Measurements from ENCODE around the gene ERBB2. TPM values are rescaled to one million over a fixed set of nuclear protein-coding genes. Genes with fewer than 3 reads are reported as not detected.

Gene ERBB2
- total RNA-seq, 2 experiments from 2014 or later, result 3.5 to 4.7 TPM

Small RNA genes within 50 kb of the gene (microRNA-seq; reads per million reads assigned to microRNA genes)
- gene MIR4728, result not detected

Other genes with a start within 250 kb of the ERBB2 start
- 10 to 100 TPM; 53.2 to 73.0 TPM for gene MED1, start 248.8 kb upstream of the ERBB2 start, total RNA-seq
- 10 to 100 TPM; 84.4 to 97.3 TPM for gene CDK12, start 238.6 kb upstream of the ERBB2 start, total RNA-seq
- gene NEUROD2, start 92.1 kb upstream of the ERBB2 start, total RNA-seq, result not detected
- gene PPP1R1B, start 73.1 kb upstream of the ERBB2 start, total RNA-seq, result not detected
- gene STARD3, start 62.9 kb upstream of the ERBB2 start, total RNA-seq, result 10 to 100 TPM; 70.5 to 75.7 TPM
- gene TCAP, start 34.7 kb upstream of the ERBB2 start, total RNA-seq, result 1 to 10 TPM; 1.1 to 1.3 TPM
- gene PNMT, start 31.6 kb upstream of the ERBB2 start, total RNA-seq, result not detected
- gene PGAP3, start 12.0 kb upstream of the ERBB2 start, total RNA-seq, result 10 to 100 TPM; 10.5 to 13.8 TPM
- 10 to 100 TPM; 45.9 to 46.8 TPM for gene MIEN1, start 30.5 kb downstream of the ERBB2 start, total RNA-seq
- gene GRB7, start 37.9 kb downstream of the ERBB2 start, total RNA-seq, result under 1 TPM in 1 of 2 experiments, not detected in 1; 0.19 TPM
- gene IKZF3, start 164.2 kb downstream of the ERBB2 start, total RNA-seq, result 100 to 1,000 TPM in 1 of 2 experiments, 10 to 100 TPM in 1; 70.8 to 119 TPM
- under 1 TPM in 1 of 2 experiments, not detected in 1; 0.19 TPM for gene ZPBP2, start 168.1 kb downstream of the ERBB2 start, total RNA-seq
- 10 to 100 TPM; 37.8 to 51.0 TPM for gene GSDMB, start 218.6 kb downstream of the ERBB2 start, total RNA-seq
- 100 to 1,000 TPM; 111 to 131 TPM for gene ORMDL3, start 227.5 kb downstream of the ERBB2 start, total RNA-seq
- not detected for gene LRRC3C, start 227.7 kb downstream of the ERBB2 start, total RNA-seq